Measurements from ENCODE around the gene GDF9. TPM values are rescaled to one million over a fixed set of nuclear protein-coding genes. Genes with fewer than 3 reads are reported as not detected.

Gene GDF9
- total RNA-seq, 2 donors from 2014 or later = 0.09 to 0.50 TPM

GRCh38 chr5:132841305-132841704 is 25.0 kb downstream of the GDF9 start:
- DNase-seq (no peak), ATAC-seq (no peak)
- intact Hi-C loops (cut with DNase I, micrococcal nuclease) = no loop called here

- ATAC-seq (no peak), DNase-seq (no peak)
- intact Hi-C loops (cut with DNase I, micrococcal nuclease) = no loop called here
Observed at GRCh38 chr5:132840896-132841295, 25.4 kb downstream of the GDF9 start.

- ATAC-seq (peak; percentile 5), DNase-seq (no peak)
- intact Hi-C loops (cut with DNase I, micrococcal nuclease) = no loop called here
Observed at GRCh38 chr5:132840313-132840712, 26.0 kb downstream of the GDF9 start.

GRCh38 chr5:132839426-132840301 is 26.6 kb downstream of the GDF9 start:
- peak; percentile 73 for ATAC-seq

GRCh38 chr5:132838516-132839282 is 27.6 kb downstream of the GDF9 start:
- no peak for DNase-seq
- ATAC-seq = peak; percentile 50
- intact Hi-C loops (cut with DNase I, micrococcal nuclease) = no loop called here

More at GRCh38 chr5:132839426-132840301, 26.6 kb downstream of the GDF9 start:
- DNase-seq = peak in 1 of 2 donors; percentile 39
- intact Hi-C loops (cut with DNase I, micrococcal nuclease) = no loop called here

GRCh38 chr5:132837868-132838267 is 28.4 kb downstream of the GDF9 start:
- intact Hi-C loops (cut with DNase I, micrococcal nuclease) = no loop called here
- DNase-seq = peak; percentile 71 to 85
- ATAC-seq = peak; percentile 82

- no peak for DNase-seq
- ATAC-seq = no peak
Observed at GRCh38 chr5:132836852-132837251, 29.4 kb downstream of the GDF9 start.

GRCh38 chr5:132834057-132834456 is 32.2 kb downstream of the GDF9 start:
- ATAC-seq = no peak
- intact Hi-C loops (cut with DNase I, micrococcal nuclease) = no loop called here
- no peak for DNase-seq

More at GRCh38 chr5:132836852-132837251, 29.4 kb downstream of the GDF9 start:
- intact Hi-C loops (cut with DNase I, micrococcal nuclease) = no loop called here

GRCh38 chr5:132832612-132833011 is 33.7 kb downstream of the GDF9 start:
- intact Hi-C loops (cut with DNase I, micrococcal nuclease) = no loop called here
- ATAC-seq (no peak), DNase-seq (no peak)

GRCh38 chr5:132831095-132831860 is 35.0 kb downstream of the GDF9 start:
- ATAC-seq (peak; percentile 52), DNase-seq (peak; percentile 52 to 60)
- intact Hi-C loops (cut with DNase I, micrococcal nuclease) = no loop called here

GRCh38 chr5:132830436-132831094 is 35.7 kb downstream of the GDF9 start, which contains the start of gene SHROOM1:
Gene SHROOM1, minus strand, starts transcription at chr5:132830647. Its CDS starts 4,507 bp downstream, at chr5:132826140.
- DNase-seq (peak; percentile 82 to 84), ATAC-seq (peak; percentile 74)
- intact Hi-C loops (cut with DNase I, micrococcal nuclease) = no loop called here

- peak; percentile 76 for ATAC-seq
- intact Hi-C loops (cut with DNase I, micrococcal nuclease) = loop anchor here (10.0 kb wide), 2 partner anchors 55 to 445 kb away; no protein-coding TSS in a partner anchor
- peak; percentile 79 to 89 for DNase-seq
Observed at GRCh38 chr5:132829742-132830435, 36.4 kb downstream of the GDF9 start.

- DNase-seq = peak in 1 of 2 donors; percentile 50
- ATAC-seq = no peak
- intact Hi-C loops (cut with DNase I, micrococcal nuclease) = loop anchor here (10.0 kb wide), 2 partner anchors 56 to 444 kb away; no protein-coding TSS in a partner anchor
Observed at GRCh38 chr5:132828846-132829494, 37.3 kb downstream of the GDF9 start.

- intact Hi-C loops (cut with DNase I, micrococcal nuclease) = loop anchor here (10.0 kb wide), 2 partner anchors 57 to 443 kb away; no protein-coding TSS in a partner anchor
- no peak for DNase-seq
- ATAC-seq = no peak
Observed at GRCh38 chr5:132827943-132828673, 38.2 kb downstream of the GDF9 start.

- ATAC-seq (no peak), DNase-seq (no peak)
- intact Hi-C loops (cut with DNase I, micrococcal nuclease) = loop anchor here (10.0 kb wide), 2 partner anchors 58 to 442 kb away; no protein-coding TSS in a partner anchor
Observed at GRCh38 chr5:132826424-132827082, 39.7 kb downstream of the GDF9 start.

All from left colon (tissue), 2 donors.